Measurements from ENCODE around the gene FBN3. TPM values are rescaled to one million over a fixed set of nuclear protein-coding genes. Genes with fewer than 3 reads are reported as not detected.

FBN3 gene
- total and polyA plus RNA-seq, 8 donors = 0.08 to 0.55 TPM; not detected in 6

DNA sequence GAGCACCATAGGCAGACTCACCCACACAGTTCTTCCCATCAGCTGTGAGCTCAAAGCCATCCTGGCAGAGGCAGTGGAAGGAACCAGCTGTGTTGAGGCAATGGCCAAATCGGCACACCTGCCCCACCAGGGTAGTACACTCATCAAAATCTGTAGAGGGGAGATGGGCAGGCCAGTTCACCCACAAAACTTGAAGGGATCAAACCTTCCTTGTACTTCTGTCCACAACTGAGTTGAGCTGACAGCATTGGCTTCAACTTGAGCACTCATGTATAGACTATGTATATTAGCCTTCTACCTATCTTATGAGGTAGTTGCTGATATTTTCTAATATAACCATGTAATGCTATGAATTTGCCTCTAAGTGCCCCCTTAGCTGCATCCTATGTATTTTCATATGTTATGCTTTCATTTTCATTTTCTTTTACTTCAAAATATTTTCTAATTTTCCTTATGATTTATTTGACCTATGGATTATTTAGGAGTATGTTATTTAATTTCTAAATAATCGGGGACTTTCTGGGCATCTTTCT lies 54.0 kb downstream of the FBN3 start:
- intact Hi-C loops (cut with DNase I; ENCODE audit: low total_unique reads) = no loop called here
- DNase-seq = no peak
- Histone ChIP-seq H3K9me3 (peaks cover 24 to 50% (median 41%) of the 10 kb centered on the region in 4 donors), H3K36me3 (no peaks in the 10 kb centered on the region), H3K27me3 (no peaks in the 10 kb centered on the region), H3K4me1 (no peaks in the 10 kb centered on the region), H3K4me3 (no peak overlapping the region), H3K27ac (no peak overlapping the region)
- 60 to 85% (median 75%) methylated on average over 2 of the region's 2 CpGs for WGBS, 5 donors
- TF ChIP-seq POLR2A (IDR thresholded peaks at IDR 0.05) = no peak
- TF ChIP-seq, protein P1, sequence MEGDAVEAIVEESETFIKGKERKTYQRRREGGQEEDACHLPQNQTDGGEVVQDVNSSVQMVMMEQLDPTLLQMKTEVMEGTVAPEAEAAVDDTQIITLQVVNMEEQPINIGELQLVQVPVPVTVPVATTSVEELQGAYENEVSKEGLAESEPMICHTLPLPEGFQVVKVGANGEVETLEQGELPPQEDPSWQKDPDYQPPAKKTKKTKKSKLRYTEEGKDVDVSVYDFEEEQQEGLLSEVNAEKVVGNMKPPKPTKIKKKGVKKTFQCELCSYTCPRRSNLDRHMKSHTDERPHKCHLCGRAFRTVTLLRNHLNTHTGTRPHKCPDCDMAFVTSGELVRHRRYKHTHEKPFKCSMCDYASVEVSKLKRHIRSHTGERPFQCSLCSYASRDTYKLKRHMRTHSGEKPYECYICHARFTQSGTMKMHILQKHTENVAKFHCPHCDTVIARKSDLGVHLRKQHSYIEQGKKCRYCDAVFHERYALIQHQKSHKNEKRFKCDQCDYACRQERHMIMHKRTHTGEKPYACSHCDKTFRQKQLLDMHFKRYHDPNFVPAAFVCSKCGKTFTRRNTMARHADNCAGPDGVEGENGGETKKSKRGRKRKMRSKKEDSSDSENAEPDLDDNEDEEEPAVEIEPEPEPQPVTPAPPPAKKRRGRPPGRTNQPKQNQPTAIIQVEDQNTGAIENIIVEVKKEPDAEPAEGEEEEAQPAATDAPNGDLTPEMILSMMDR (IDR thresholded peaks at IDR 0.05) = no peak
- no peak for TF ChIP-seq EP300 (IDR thresholded peaks at IDR 0.05)
- TF ChIP-seq POLR2AphosphoS5 (IDR thresholded peaks at IDR 0.05) = no peak

- intact Hi-C loops (cut with DNase I; ENCODE audit: low total_unique reads) = no loop called here
Measured at GRCh38 chr19:8094336-8094735, 55.1 kb downstream of the FBN3 start.

GRCh38 chr19:8093740-8094139 lies 55.7 kb downstream of the FBN3 start:
- no peaks in the 10 kb centered on the region for H3K4me1 ChIP-seq
- peaks cover 24 to 56% (median 43%) of the 10 kb centered on the region in 4 donors for H3K9me3 ChIP-seq
- WGBS, 5 donors = 92 to 98% (median 96%) methylated on average over 2 of the region's 2 CpGs
- intact Hi-C loops (cut with DNase I; ENCODE audit: low total_unique reads) = no loop called here
- no peak overlapping the region for H3K4me3 ChIP-seq
- no peaks in the 10 kb centered on the region for H3K36me3 ChIP-seq
- no peak for TF ChIP-seq POLR2AphosphoS5 (IDR thresholded peaks at IDR 0.05)
- TF ChIP-seq EP300 (IDR thresholded peaks at IDR 0.05) = no peak
- TF ChIP-seq POLR2A (IDR thresholded peaks at IDR 0.05) = no peak
- TF ChIP-seq, protein P1 (IDR thresholded peaks at IDR 0.05) = no peak
- H3K27me3 ChIP-seq = peaks cover 0 to 9% (median 0%) of the 10 kb centered on the region in 3 donors
- no peak overlapping the region for H3K27ac ChIP-seq
- DNase-seq = no peak

More at GRCh38 chr19:8094336-8094735, 55.1 kb downstream of the FBN3 start:
- TF ChIP-seq, protein P1 (IDR thresholded peaks at IDR 0.05) = no peak
- TF ChIP-seq POLR2AphosphoS5 (IDR thresholded peaks at IDR 0.05) (no peak), EP300 (IDR thresholded peaks at IDR 0.05) (no peak), POLR2A (IDR thresholded peaks at IDR 0.05) (no peak)
- 81 to 94% (median 86%) methylated on average over 5 to 6 of the region's 6 CpGs for WGBS, 5 donors
- DNase-seq = no peak
- no peaks in the 10 kb centered on the region for H3K36me3 ChIP-seq
- H3K4me1 ChIP-seq = no peaks in the 10 kb centered on the region
- no peak overlapping the region for H3K27ac ChIP-seq
- H3K4me3 ChIP-seq = no peak overlapping the region
- peaks cover 0 to 8% (median 0%) of the 10 kb centered on the region in 3 donors for H3K27me3 ChIP-seq
- peaks cover 24 to 54% (median 43%) of the 10 kb centered on the region in 4 donors for H3K9me3 ChIP-seq

- no peak for DNase-seq
- WGBS, 5 donors = 92 to 100% (median 92%) methylated on average over 1 to 2 of the region's 2 CpGs
Measured at GRCh38 chr19:8090950-8091349, 58.4 kb downstream of the FBN3 start.

More at GRCh38 chr19:8090950-8091349, 58.4 kb downstream of the FBN3 start:
- intact Hi-C loops (cut with DNase I; ENCODE audit: low total_unique reads) = no loop called here
- H3K27ac ChIP-seq = no peak overlapping the region
- peaks cover 0 to 18% (median 0%) of the 10 kb centered on the region in 3 donors for H3K27me3 ChIP-seq
- no peaks in the 10 kb centered on the region for H3K4me1 ChIP-seq
- TF ChIP-seq POLR2A (IDR thresholded peaks at IDR 0.05) (no peak), POLR2AphosphoS5 (IDR thresholded peaks at IDR 0.05) (no peak), EP300 (IDR thresholded peaks at IDR 0.05) (no peak)
- TF ChIP-seq, protein P1 (IDR thresholded peaks at IDR 0.05) = no peak
- H3K9me3 ChIP-seq = peaks cover 16 to 40% (median 28%) of the 10 kb centered on the region in 4 donors
- no peaks in the 10 kb centered on the region for H3K36me3 ChIP-seq
- no peak overlapping the region for H3K4me3 ChIP-seq

All from stomach (tissue), 9 donors.